Measurements from ENCODE around the gene EML2. TPM values are rescaled to one million over a fixed set of nuclear protein-coding genes. Genes with fewer than 3 reads are reported as not detected.

EML2 gene
- total RNA-seq, 4 donors from 2014 or later, result 3.0 to 6.7 (median 4.8) TPM

- in situ Hi-C loops (cut with MboI; ENCODE audit: low sequenced_read_pairs in 4 of 4), result loop anchor here in 1 of 4 donors (25.0 kb wide), 1 partner anchor 126 kb away; no protein-coding TSS in a partner anchor
- DNase-seq, result no peak
- Histone ChIP-seq H3K4me3 (no peak overlapping the region), H3K9me3 (no peaks in the 10 kb centered on the region), H3K36me3 (no peaks in the 10 kb centered on the region), H3K27ac (no peak overlapping the region), H3K27me3 (peaks cover 44 to 53% (median 45%) of the 10 kb centered on the region in 3 donors), H3K4me1 (peaks cover 6 to 8% of the 10 kb centered on the region in 2 donors)
- intact Hi-C loops (cut with DNase I; ENCODE audit: low total_unique reads), result no loop called here
- ATAC-seq, result no peak
- TF ChIP-seq CTCF (IDR thresholded peaks at IDR 0.05 in 4 of 5, conservative IDR thresholded peaks at IDR 0.05 in 1 of 5) (no peak), POLR2A (IDR thresholded peaks at IDR 0.05) (no peak)
These were observed 24.6 kb upstream of the EML2 start for GRCh38 chr19:45663800-45664199.

DNA sequence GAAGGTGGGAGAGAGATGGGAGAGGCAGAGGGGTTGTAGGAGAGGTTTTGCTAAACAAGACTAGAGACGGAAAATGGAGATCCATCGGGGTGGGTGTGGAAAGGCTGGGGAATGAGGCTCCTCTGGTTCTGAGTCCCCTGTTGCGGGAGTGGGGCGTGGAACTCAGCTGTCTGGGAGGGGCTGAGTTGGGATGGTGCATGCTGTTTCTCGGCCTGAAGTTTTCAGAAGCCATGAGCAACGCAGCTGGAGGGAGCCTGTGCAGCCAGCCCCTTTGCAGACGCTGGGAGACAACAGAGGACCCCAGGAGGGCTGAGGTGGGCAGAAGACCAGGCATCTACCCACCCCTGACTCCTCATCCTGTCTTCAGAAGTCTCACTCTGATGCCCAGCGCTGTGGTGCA, 21.4 kb upstream of the EML2 start:
- DNase-seq (no peak), ATAC-seq (no peak)
- Histone ChIP-seq H3K36me3 (no peaks in the 10 kb centered on the region), H3K9me3 (no peaks in the 10 kb centered on the region), H3K27ac (no peak overlapping the region), H3K27me3 (peaks cover 15 to 21% (median 15%) of the 10 kb centered on the region in 3 donors), H3K4me1 (no peaks in the 10 kb centered on the region), H3K4me3 (no peak overlapping the region)
- intact Hi-C loops (cut with DNase I; ENCODE audit: low total_unique reads) (no loop called here), in situ Hi-C loops (cut with MboI; ENCODE audit: low sequenced_read_pairs in 4 of 4) (loop anchor here in 1 of 4 donors (25.0 kb wide), 1 partner anchor 123 kb away; no protein-coding TSS in a partner anchor)
- TF ChIP-seq CTCF (IDR thresholded peaks at IDR 0.05 in 4 of 5, conservative IDR thresholded peaks at IDR 0.05 in 1 of 5), result no peak
- no peak for TF ChIP-seq POLR2A (IDR thresholded peaks at IDR 0.05)

GRCh38 chr19:45659096-45659729, 20.0 kb upstream of the EML2 start:
- H3K9me3 ChIP-seq, result no peaks in the 10 kb centered on the region
- H3K27me3 ChIP-seq, result peaks cover 5 to 11% (median 5%) of the 10 kb centered on the region in 3 donors
- no peak overlapping the region for H3K27ac ChIP-seq
- in situ Hi-C loops (cut with MboI; ENCODE audit: low sequenced_read_pairs in 4 of 4) (loop anchor here in 1 of 4 donors (25.0 kb wide), 1 partner anchor 122 kb away; no protein-coding TSS in a partner anchor), intact Hi-C loops (cut with DNase I; ENCODE audit: low total_unique reads) (no loop called here)
- no peaks in the 10 kb centered on the region for H3K36me3 ChIP-seq
- DNase-seq, result no peak
- TF ChIP-seq CTCF (IDR thresholded peaks at IDR 0.05 in 4 of 5, conservative IDR thresholded peaks at IDR 0.05 in 1 of 5) (no peak), POLR2A (IDR thresholded peaks at IDR 0.05) (no peak)
- H3K4me3 ChIP-seq, result no peak overlapping the region
- ATAC-seq, result no peak
- no peaks in the 10 kb centered on the region for H3K4me1 ChIP-seq

- ATAC-seq (no peak), DNase-seq (no peak)
- H3K36me3 ChIP-seq, result no peaks in the 10 kb centered on the region
- H3K27me3 ChIP-seq, result peaks cover 0 to 5% (median 4%) of the 10 kb centered on the region in 3 donors
- in situ Hi-C loops (cut with MboI; ENCODE audit: low sequenced_read_pairs in 4 of 4), result loop anchor here in 1 of 4 donors (25.0 kb wide), 1 partner anchor 120 kb away; no protein-coding TSS in a partner anchor
- no peaks in the 10 kb centered on the region for H3K9me3 ChIP-seq
- H3K4me1 ChIP-seq, result no peaks in the 10 kb centered on the region
- H3K27ac ChIP-seq, result no peak overlapping the region
- no peak overlapping the region for H3K4me3 ChIP-seq
- intact Hi-C loops (cut with DNase I; ENCODE audit: low total_unique reads), result no loop called here
- TF ChIP-seq CTCF (IDR thresholded peaks at IDR 0.05 in 4 of 5, conservative IDR thresholded peaks at IDR 0.05 in 1 of 5) (no peak), POLR2A (IDR thresholded peaks at IDR 0.05) (no peak)
These were observed 18.4 kb upstream of the EML2 start for GRCh38 chr19:45657520-45658167.
